Thoracic aorta (tissue), 2 donors: ENCODE measurements around the gene PLPP1. TPM values are rescaled to one million over a fixed set of nuclear protein-coding genes. Genes with fewer than 3 reads are reported as not detected.
A peak's percentile ranks its signal among the peaks of the same experiment; 100 is the strongest.

Experiments used
- ATAC-seq: fragments of 150-250 bp; one replicate; pipeline ENCODE4 v1.8.0; 2017; ENCODE audit warnings: low read depth; ENCODE audit not compliant: insufficient number of reproducible peaks, low FRiP score
- DNase-seq: peaks from one replicate; pipeline ENCODE4 v3.0.0-alpha.2; 2020; ENCODE audit warnings: low spot score
- H3K27ac ChIP-seq, 2 donors: fragments of 200-600 bp; sonication (generic); 1 replicate in 1 of 2; 2 replicates in 1 of 2; pipeline ENCODE4 v1.5.1; 2016; ENCODE audit warnings: mild to moderate bottlenecking in 2 of 2, moderate library complexity in 2 of 2
- H3K27me3 ChIP-seq: fragments of 200-600 bp; sonication (generic); replicated peaks from 2 replicates; pipeline ENCODE4 v1.6.0; 2016; ENCODE audit warnings: mild to moderate bottlenecking; ENCODE audit not compliant: insufficient read depth
- H3K36me3 ChIP-seq: fragments of 200-600 bp; sonication (generic); one replicate; pipeline ENCODE4 v1.5.1; 2016
- H3K4me1 ChIP-seq, 2 donors: fragments of 200-600 bp; sonication (generic); 1 replicate in 1 of 2; 2 replicates in 1 of 2; pipeline versions ENCODE4 v1.5.1 to v1.6.0; 2016; ENCODE audit warnings: low read depth in 2 of 2, mild to moderate bottlenecking in 1 of 2; ENCODE audit not compliant: control insufficient read depth in 1 of 2
- H3K4me3 ChIP-seq: fragments of 200-600 bp; sonication (generic); 2 replicates; pipeline ENCODE4 v1.5.1; 2016; ENCODE audit warnings: mild to moderate bottlenecking
- H3K9me3 ChIP-seq: fragments of 200-600 bp; sonication (generic); 2 replicates; pipeline ENCODE4 v1.5.1; 2016
- CTCF ChIP-seq: fragments of 200-600 bp; sonication (generic); IDR thresholded peaks from one replicate; pipeline ENCODE4 v1.5.1; 2019; ENCODE audit warnings: antibody characterized with exemption
- total RNA-seq, 2 donors: library from RNA; depleted of rRNA; stranded (reverse); fragments of >200 nt; gene quantifications; one replicate each; pipeline versions ENCODE4 v1.1.0 to v1.2.3, GENCODE V29; 2016

Gene PLPP1
- total RNA-seq, 2 donors from 2014 or later, result 341 to 509 TPM

- Histone ChIP-seq H3K36me3 (peaks cover 10% of the 10 kb centered on the region), H3K27me3 (no peaks in the 10 kb centered on the region), H3K9me3 (no peaks in the 10 kb centered on the region), H3K27ac (peak overlapping the region in 1 of 2 donors; percentile 17), H3K4me3 (no peak overlapping the region), H3K4me1 (peaks cover 8 to 34% of the 10 kb centered on the region in 2 donors)
- no peak for ATAC-seq
- TF ChIP-seq CTCF, result no peak
- DNase-seq, result no peak
Observed at GRCh38 chr5:55429221-55429612, 105.5 kb downstream of the PLPP1 start.

GRCh38 chr5:55427157-55427556 is 107.6 kb downstream of the PLPP1 start:
- Histone ChIP-seq H3K4me3 (no peak overlapping the region), H3K36me3 (peaks cover 25% of the 10 kb centered on the region), H3K9me3 (no peaks in the 10 kb centered on the region), H3K4me1 (peaks cover 8 to 34% of the 10 kb centered on the region in 2 donors), H3K27me3 (no peaks in the 10 kb centered on the region), H3K27ac (peak overlapping the region; percentile 14 to 32)
- DNase-seq (peak; percentile 38), ATAC-seq (peak; percentile 59)
- no peak for TF ChIP-seq CTCF

GRCh38 chr5:55426455-55426854 is 108.3 kb downstream of the PLPP1 start:
- H3K27me3 ChIP-seq, result no peaks in the 10 kb centered on the region
- peaks cover 27% of the 10 kb centered on the region for H3K36me3 ChIP-seq
- no peaks in the 10 kb centered on the region for H3K9me3 ChIP-seq
- DNase-seq (no peak), ATAC-seq (no peak)
- H3K4me1 ChIP-seq, result peaks cover 8 to 37% of the 10 kb centered on the region in 2 donors
- no peak overlapping the region for H3K4me3 ChIP-seq
- no peak for TF ChIP-seq CTCF
- peak overlapping the region in 1 of 2 donors; percentile 23 for H3K27ac ChIP-seq

- peaks cover 31% of the 10 kb centered on the region for H3K36me3 ChIP-seq
- ATAC-seq (no peak), DNase-seq (no peak)
- H3K4me1 ChIP-seq, result peaks cover 10 to 34% of the 10 kb centered on the region in 2 donors
- H3K9me3 ChIP-seq, result no peaks in the 10 kb centered on the region
- no peak overlapping the region for H3K4me3 ChIP-seq
- no peaks in the 10 kb centered on the region for H3K27me3 ChIP-seq
- no peak for TF ChIP-seq CTCF
- no peak overlapping the region for H3K27ac ChIP-seq
Observed at GRCh38 chr5:55421074-55421529, 113.7 kb downstream of the PLPP1 start.

GRCh38 chr5:55418994-55419968 is 115.5 kb downstream of the PLPP1 start:
- Histone ChIP-seq H3K9me3 (no peaks in the 10 kb centered on the region), H3K27ac (peak overlapping the region in 1 of 2 donors; percentile 7), H3K4me1 (peaks cover 16 to 42% of the 10 kb centered on the region in 2 donors), H3K36me3 (peaks cover 28% of the 10 kb centered on the region), H3K27me3 (no peaks in the 10 kb centered on the region), H3K4me3 (no peak overlapping the region)
- no peak for TF ChIP-seq CTCF
- DNase-seq (no peak), ATAC-seq (no peak)
